BLaER1 (cell line): ENCODE results near the gene POMT2.

Source experiments
- H3K27ac ChIP-seq: shearing (Covaris generic); formaldehyde crosslinking; 2 replicates; pipeline ENCODE4 v1.8.1; 2022
- H3K27me3 ChIP-seq: shearing (Covaris generic); formaldehyde crosslinking; 2 replicates; pipeline ENCODE4 v1.8.1; 2022
- H3K36me3 ChIP-seq: shearing (Covaris generic); formaldehyde crosslinking; 2 replicates; pipeline ENCODE4 v1.8.1; 2022
- H3K4me1 ChIP-seq: shearing (Covaris generic); formaldehyde crosslinking; 2 replicates; pipeline ENCODE4 v1.8.1; 2022
- H3K4me2 ChIP-seq: shearing (Covaris generic); formaldehyde crosslinking; 2 replicates; pipeline ENCODE4 v1.8.1; 2022
- H3K4me3 ChIP-seq: shearing (Covaris generic); formaldehyde crosslinking; 2 replicates; pipeline ENCODE4 v1.8.1; 2022
- H3K9ac ChIP-seq: shearing (Covaris generic); formaldehyde crosslinking; 2 replicates; pipeline ENCODE4 v1.8.1; 2022
- H3K9me3 ChIP-seq: shearing (Covaris generic); formaldehyde crosslinking; 2 replicates; pipeline ENCODE4 v1.8.1; 2022
- H4K20me1 ChIP-seq: shearing (Covaris generic); formaldehyde crosslinking; 2 replicates; pipeline ENCODE4 v1.8.1; 2022
- Cebpa-rat ChIP-seq: shearing (Covaris generic); IDR thresholded peaks from 2 replicates; pipeline ENCODE4 v1.8.1; 2022

Gene POMT2, protein sequence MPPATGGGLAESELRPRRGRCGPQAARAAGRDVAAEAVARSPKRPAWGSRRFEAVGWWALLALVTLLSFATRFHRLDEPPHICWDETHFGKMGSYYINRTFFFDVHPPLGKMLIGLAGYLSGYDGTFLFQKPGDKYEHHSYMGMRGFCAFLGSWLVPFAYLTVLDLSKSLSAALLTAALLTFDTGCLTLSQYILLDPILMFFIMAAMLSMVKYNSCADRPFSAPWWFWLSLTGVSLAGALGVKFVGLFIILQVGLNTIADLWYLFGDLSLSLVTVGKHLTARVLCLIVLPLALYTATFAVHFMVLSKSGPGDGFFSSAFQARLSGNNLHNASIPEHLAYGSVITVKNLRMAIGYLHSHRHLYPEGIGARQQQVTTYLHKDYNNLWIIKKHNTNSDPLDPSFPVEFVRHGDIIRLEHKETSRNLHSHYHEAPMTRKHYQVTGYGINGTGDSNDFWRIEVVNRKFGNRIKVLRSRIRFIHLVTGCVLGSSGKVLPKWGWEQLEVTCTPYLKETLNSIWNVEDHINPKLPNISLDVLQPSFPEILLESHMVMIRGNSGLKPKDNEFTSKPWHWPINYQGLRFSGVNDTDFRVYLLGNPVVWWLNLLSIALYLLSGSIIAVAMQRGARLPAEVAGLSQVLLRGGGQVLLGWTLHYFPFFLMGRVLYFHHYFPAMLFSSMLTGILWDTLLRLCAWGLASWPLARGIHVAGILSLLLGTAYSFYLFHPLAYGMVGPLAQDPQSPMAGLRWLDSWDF

DNA sequence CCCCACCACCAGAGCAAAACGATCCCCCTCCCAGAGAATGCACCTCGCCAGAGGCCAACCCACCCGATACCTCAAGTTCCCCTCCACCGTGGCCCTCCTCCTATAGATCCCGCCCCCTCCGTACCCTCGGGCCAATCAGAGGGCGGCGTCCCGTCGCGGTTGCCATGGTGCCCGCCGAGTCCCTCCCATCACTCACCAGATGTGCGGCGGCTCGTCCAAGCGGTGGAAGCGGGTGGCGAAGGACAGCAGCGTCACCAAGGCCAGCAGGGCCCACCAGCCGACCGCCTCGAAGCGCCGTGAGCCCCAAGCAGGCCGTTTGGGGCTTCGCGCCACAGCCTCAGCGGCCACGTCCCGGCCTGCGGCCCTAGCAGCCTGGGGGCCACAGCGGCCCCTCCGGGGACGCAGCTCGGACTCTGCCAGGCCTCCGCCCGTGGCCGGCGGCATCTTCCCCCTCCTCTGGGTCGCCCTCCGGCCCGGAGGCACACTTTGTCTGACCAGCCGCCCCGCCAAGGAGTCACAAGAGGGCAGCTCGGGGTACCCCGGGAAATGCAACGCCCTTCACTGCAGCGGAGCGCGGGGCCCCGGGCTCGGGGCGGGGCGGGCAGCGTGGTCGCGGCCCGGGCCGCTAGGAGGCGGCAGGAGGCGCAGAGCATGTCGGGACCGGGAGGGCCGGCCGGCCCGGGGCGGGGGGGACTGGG lies at the start of gene POMT2:
Gene POMT2 (minus strand): TSS at position 646 of the 698 bp plus-strand sequence. CDS start 202 bp downstream, at position 444.
- Histone ChIP-seq H3K27ac (peak within 1 kb of the TSS; percentile 95), H3K4me1 (peaks cover 24% of the 10 kb centered on the region), H3K4me2 (peak within 1 kb of the TSS; percentile 91), H3K9me3 (no peaks in the 10 kb centered on the region), H3K27me3 (no peaks in the 10 kb centered on the region), H3K36me3 (no peaks in the 10 kb centered on the region), H4K20me1 (no peaks in the 10 kb centered on the region), H3K9ac (peak within 1 kb of the TSS; percentile 93), H3K4me3 (peak within 1 kb of the TSS; percentile 94)
- no peak for TF ChIP-seq Cebpa-rat

DNA sequence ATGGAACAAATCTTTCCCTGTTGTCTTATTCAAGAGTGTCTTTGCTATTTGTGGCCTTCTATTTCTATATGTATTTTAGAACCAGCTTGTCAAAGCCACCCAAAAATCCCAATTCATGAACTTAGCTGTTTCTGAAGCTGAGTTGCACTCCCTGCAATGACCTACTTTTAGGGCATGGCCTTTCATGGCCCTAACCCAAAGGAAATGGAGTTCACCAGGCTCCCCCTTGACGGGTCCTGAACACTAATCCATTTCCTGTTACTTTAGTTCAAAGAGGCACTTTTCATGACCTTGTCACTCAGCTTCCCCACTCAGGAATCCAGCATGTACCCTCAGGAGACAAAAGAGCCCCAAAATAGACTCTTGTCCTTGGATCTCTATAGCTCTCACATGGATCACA lies 48.6 kb upstream of the POMT2 start:
- H3K27ac ChIP-seq, result no peak overlapping the region
- no peak overlapping the region for H3K4me3 ChIP-seq
- 0 out of 2 replicates have a peak, but pooled peaks cover 3% of the 10 kb centered on the region for H3K36me3 ChIP-seq
- peak overlapping the region; percentile 65 for H3K4me2 ChIP-seq
- no peak for TF ChIP-seq Cebpa-rat
- H3K9me3 ChIP-seq, result no peaks in the 10 kb centered on the region
- peaks cover 19% of the 10 kb centered on the region for H3K4me1 ChIP-seq
- no peaks in the 10 kb centered on the region for H4K20me1 ChIP-seq
- no peak overlapping the region for H3K9ac ChIP-seq
- no peaks in the 10 kb centered on the region for H3K27me3 ChIP-seq

DNA sequence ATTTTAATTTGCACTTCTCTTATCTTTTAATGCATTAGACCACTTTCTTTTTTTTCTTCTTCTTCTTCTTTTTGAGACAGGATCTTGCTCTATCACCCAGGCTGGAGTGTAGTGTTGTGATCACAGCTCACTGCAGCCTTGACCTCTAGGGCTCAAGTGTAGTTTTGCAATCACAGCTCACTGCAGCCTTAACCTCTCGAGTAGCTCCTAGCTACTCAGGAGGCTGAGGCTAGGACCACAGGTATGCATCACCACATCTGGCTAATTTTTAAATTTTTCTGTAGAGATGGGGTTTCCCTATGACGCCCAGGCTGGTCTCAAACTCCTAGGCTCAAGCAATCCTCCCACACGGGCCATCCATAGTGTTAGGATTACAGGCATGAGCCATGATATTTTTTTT lies 43.5 kb upstream of the POMT2 start:
- no peaks in the 10 kb centered on the region for H3K27me3 ChIP-seq
- peaks cover 3% of the 10 kb centered on the region for H3K4me1 ChIP-seq
- H3K4me2 ChIP-seq, result no peak overlapping the region
- H3K4me3 ChIP-seq, result no peak overlapping the region
- TF ChIP-seq Cebpa-rat, result no peak
- no peaks in the 10 kb centered on the region for H3K9me3 ChIP-seq
- no peaks in the 10 kb centered on the region for H4K20me1 ChIP-seq
- H3K27ac ChIP-seq, result no peak overlapping the region
- 0 out of 2 replicates have a peak, but pooled peaks cover 3% of the 10 kb centered on the region for H3K36me3 ChIP-seq
- no peak overlapping the region for H3K9ac ChIP-seq

DNA sequence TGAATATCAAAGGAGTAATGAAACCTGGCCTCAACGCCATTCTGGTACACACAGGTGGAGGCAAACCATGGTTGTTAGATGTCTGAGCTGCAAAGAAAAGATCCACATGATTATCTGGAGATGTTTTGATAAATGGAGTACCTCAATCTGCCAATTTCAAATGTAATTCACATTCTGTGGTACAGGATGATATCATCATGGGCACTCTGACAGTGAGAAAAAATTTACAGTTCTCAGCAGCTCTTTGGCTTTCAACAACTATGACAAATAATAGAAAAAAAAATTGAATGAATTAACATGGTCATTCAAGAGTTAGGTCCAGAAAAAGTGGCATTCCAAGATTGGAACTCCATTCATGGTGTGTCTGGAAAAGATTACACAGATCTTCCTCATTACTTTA lies 38.9 kb upstream of the POMT2 start:
- Histone ChIP-seq H3K4me2 (no peak overlapping the region), H3K9ac (no peak overlapping the region), H4K20me1 (no peaks in the 10 kb centered on the region), H3K27ac (no peak overlapping the region), H3K4me1 (no peaks in the 10 kb centered on the region), H3K9me3 (no peaks in the 10 kb centered on the region), H3K4me3 (no peak overlapping the region), H3K27me3 (no peaks in the 10 kb centered on the region), H3K36me3 (no peaks in the 10 kb centered on the region)
- TF ChIP-seq Cebpa-rat, result no peak

DNA sequence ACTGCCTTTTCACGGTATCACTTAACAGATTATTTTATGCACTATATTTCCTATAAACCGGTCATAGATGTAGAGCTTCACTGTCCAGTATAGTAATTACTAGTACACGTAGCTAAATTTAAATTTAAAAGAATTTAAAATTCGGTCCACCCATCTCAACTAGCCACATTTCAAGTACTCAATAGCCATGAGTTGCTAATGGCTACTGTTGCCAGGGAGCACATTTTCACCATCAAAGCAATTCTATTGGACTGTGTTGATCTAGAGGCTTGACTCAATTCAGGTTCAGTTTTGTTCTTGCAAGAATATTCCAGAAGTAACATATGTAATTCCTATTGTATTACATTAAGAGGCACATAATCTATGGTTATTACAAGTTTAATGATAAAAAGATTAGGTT lies 36.2 kb upstream of the POMT2 start:
- no peaks in the 10 kb centered on the region for H3K4me1 ChIP-seq
- no peaks in the 10 kb centered on the region for H3K27me3 ChIP-seq
- TF ChIP-seq Cebpa-rat, result no peak
- H3K4me3 ChIP-seq, result no peak overlapping the region
- H4K20me1 ChIP-seq, result no peaks in the 10 kb centered on the region
- H3K4me2 ChIP-seq, result no peak overlapping the region
- H3K9ac ChIP-seq, result no peak overlapping the region
- no peak overlapping the region for H3K27ac ChIP-seq
- no peaks in the 10 kb centered on the region for H3K36me3 ChIP-seq
- H3K9me3 ChIP-seq, result no peaks in the 10 kb centered on the region

DNA sequence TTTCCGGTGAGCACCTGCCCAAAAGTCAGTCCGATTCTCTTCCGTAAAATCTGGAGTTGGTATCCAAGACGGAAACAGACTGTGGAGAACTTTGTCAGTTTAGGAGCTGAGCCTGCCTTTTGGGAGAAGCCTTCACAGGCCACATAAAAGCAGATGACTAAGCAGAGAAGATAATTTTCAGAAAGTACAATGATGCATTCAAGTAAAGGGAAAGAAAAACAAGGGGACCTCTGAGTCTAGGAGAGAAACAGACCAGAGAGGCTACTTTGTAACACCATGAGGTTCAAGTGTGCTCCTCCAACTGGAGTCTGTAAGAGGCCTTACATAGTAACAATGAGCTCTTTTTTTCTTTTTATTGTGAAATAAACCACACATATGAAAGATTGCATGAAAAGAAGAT lies 35.1 kb upstream of the POMT2 start:
- no peak for TF ChIP-seq Cebpa-rat
- H4K20me1 ChIP-seq, result no peaks in the 10 kb centered on the region
- no peak overlapping the region for H3K4me2 ChIP-seq
- H3K27me3 ChIP-seq, result no peaks in the 10 kb centered on the region
- no peak overlapping the region for H3K4me3 ChIP-seq
- no peaks in the 10 kb centered on the region for H3K9me3 ChIP-seq
- H3K4me1 ChIP-seq, result no peaks in the 10 kb centered on the region
- peaks cover 3% of the 10 kb centered on the region; the same call in 1 of the 2 replicates for H3K36me3 ChIP-seq
- no peak overlapping the region for H3K27ac ChIP-seq
- no peak overlapping the region for H3K9ac ChIP-seq

DNA sequence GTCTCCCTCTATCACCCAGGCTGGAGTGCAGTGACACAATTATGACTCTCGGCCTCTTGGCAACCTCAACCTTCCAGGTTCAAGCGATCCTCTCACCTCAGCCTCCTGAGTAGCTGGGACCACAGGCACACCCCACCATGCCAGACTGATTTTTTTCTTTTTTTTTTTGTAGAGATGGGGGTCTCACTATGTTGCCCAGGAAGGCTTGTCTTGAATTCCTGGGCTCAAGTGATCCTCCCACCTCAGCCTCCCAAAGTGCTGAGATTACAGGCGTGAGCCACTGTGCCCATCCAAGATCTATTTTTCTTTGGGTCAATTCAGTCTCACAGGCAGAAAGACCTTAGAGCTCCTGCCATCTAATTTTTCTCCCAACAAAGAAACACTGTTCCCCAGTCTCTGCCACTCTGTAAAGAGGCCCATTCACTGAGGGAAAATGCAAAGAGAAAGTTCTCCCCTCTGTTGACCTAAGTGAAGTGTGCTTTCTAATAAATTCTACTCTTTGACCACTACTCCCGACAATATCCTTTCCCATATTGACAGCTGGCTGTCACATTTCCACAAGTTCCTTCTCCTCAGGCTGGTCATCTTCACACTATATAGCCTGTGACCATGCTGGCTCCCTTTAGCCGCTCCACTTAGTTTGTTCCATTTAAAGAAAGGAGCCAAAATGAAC lies 32.9 kb upstream of the POMT2 start:
- TF ChIP-seq Cebpa-rat, result no peak

DNA sequence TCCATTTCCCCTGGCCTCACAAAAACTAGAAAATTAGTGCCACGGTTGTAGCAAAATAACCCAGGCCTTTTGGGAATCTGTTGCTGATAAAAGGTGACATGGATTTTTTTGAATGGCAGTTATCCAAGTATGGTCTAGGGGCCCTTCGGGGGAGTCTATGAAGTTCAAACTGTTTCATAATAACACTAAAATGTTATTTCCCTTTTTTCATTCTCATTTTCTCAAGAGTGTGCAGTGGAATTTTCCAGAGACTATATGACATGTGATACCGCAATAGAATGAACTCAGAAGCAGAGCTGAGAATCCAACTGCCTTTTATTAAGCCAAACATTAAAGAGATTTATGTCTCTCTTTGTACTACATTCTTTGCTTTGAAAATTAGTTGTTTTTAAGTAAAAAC lies 27.1 kb upstream of the POMT2 start:
- Histone ChIP-seq H3K27ac (no peak overlapping the region), H4K20me1 (no peaks in the 10 kb centered on the region), H3K9me3 (no peaks in the 10 kb centered on the region), H3K9ac (no peak overlapping the region), H3K4me1 (no peaks in the 10 kb centered on the region), H3K4me2 (no peak overlapping the region), H3K4me3 (no peak overlapping the region), H3K27me3 (no peaks in the 10 kb centered on the region), H3K36me3 (peaks cover 37% of the 10 kb centered on the region)
- TF ChIP-seq Cebpa-rat, result no peak

More for the DNA sequence above, 32.9 kb upstream of the POMT2 start:
- no peaks in the 10 kb centered on the region for H3K27me3 ChIP-seq
- no peak overlapping the region for H3K4me2 ChIP-seq
- no peaks in the 10 kb centered on the region for H3K4me1 ChIP-seq
- no peak overlapping the region for H3K9ac ChIP-seq
- H3K9me3 ChIP-seq, result no peaks in the 10 kb centered on the region
- peaks cover 18% of the 10 kb centered on the region; the same call in 1 of the 2 replicates for H3K36me3 ChIP-seq
- H3K27ac ChIP-seq, result no peak overlapping the region
- H3K4me3 ChIP-seq, result no peak overlapping the region
- no peaks in the 10 kb centered on the region for H4K20me1 ChIP-seq

DNA sequence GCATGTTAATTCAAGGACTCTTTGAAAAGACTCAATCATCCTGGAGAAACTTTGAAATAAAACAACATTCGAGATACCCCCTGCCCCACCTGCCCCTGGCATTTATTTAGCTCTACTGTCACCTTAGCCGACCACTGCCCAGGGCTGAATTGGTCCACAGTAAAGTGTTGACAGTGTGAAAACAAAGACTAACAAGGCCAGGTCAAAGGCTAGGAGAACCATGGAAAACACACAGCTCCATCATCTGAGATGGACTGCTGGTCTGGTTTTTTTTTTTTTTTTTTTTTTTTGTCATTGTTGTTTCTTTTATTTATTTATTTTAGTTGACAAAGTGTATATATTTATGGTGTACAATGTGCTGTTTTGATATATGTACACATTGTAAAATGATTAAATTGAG lies 25.8 kb upstream of the POMT2 start:
- Histone ChIP-seq H3K9me3 (no peaks in the 10 kb centered on the region), H3K27ac (no peak overlapping the region), H3K36me3 (peaks cover 49% of the 10 kb centered on the region), H3K9ac (no peak overlapping the region), H3K4me2 (no peak overlapping the region), H3K4me1 (no peaks in the 10 kb centered on the region), H3K27me3 (no peaks in the 10 kb centered on the region), H3K4me3 (no peak overlapping the region), H4K20me1 (no peaks in the 10 kb centered on the region)
- no peak for TF ChIP-seq Cebpa-rat
